Choroid plexus epithelial cell (primary cell): ENCODE results near the gene TMPRSS9.

Experiments used
- DNase-seq: peaks from one replicate; pipeline ENCODE4 v3.0.0-alpha.2; 2010; ENCODE audit warnings: low read depth
- H3K4me3 ChIP-seq: 2 replicates; pipeline ENCODE4 v1.5.1; 2011; ENCODE audit warnings: low read depth, mild to moderate bottlenecking, control low read depth, low read length, moderate library complexity
- CTCF ChIP-seq: conservative IDR thresholded peaks from 2 replicates; pipeline ENCODE4 v1.5.1; 2011; ENCODE audit warnings: low read depth, mild to moderate bottlenecking, control low read depth, inconsistent platforms, low read length, moderate library complexity

TMPRSS9 gene

GRCh38 chr19:2429917-2430535 is 70.0 kb downstream of the TMPRSS9 start:
- H3K4me3 ChIP-seq: no peak overlapping the region
- DNase-seq: no peak
- TF ChIP-seq CTCF: no peak

- no peak for DNase-seq
- no peak overlapping the region for H3K4me3 ChIP-seq
- TF ChIP-seq CTCF: no peak
These were observed 71.4 kb downstream of the TMPRSS9 start for GRCh38 chr19:2431318-2432055.

GRCh38 chr19:2432131-2432848 is 72.2 kb downstream of the TMPRSS9 start:
- H3K4me3 ChIP-seq: no peak overlapping the region
- no peak for DNase-seq
- no peak for TF ChIP-seq CTCF

GRCh38 chr19:2433854-2434253 is 73.8 kb downstream of the TMPRSS9 start:
- TF ChIP-seq CTCF: no peak

GRCh38 chr19:2434267-2434666 is 74.2 kb downstream of the TMPRSS9 start:
- H3K4me3 ChIP-seq: no peak overlapping the region
- no peak for DNase-seq
- no peak for TF ChIP-seq CTCF

More at GRCh38 chr19:2433854-2434253, 73.8 kb downstream of the TMPRSS9 start:
- H3K4me3 ChIP-seq: no peak overlapping the region
- no peak for DNase-seq

- TF ChIP-seq CTCF: no peak
- DNase-seq: no peak
- no peak overlapping the region for H3K4me3 ChIP-seq
These were observed 74.7 kb downstream of the TMPRSS9 start for GRCh38 chr19:2434721-2435265.
